ENCODE measurements around the gene RALGAPA1. TPM values are rescaled to one million over a fixed set of nuclear protein-coding genes. Genes with fewer than 3 reads are reported as not detected.

RALGAPA1 gene
- total and polyA plus RNA-seq, 9 of the 15 experiments (the other 6 are each of a cell fraction or from before 2014, with no cell fraction given): 2.5 to 16.3 (median 6.2) TPM

- TF ChIP-seq AFF4 (CRISPR knock-in tag; IDR thresholded peaks at IDR 0.05): no peak
- TF ChIP-seq TCF15 (CRISPR knock-in tag; IDR thresholded peaks at IDR 0.05): no peak
- TF ChIP-seq HBP1 (CRISPR knock-in tag; IDR thresholded peaks at IDR 0.05): no peak
- no peak for TF ChIP-seq FOXP1 (CRISPR knock-in tag; IDR thresholded peaks at IDR 0.05)
These were observed 40.0 kb upstream of the RALGAPA1 start (continued) for GRCh38 chr14:35849122-35849521.

GRCh38 chr14:35847636-35848035 is 38.5 kb upstream of the RALGAPA1 start:
- TF ChIP-seq ZNF57 (CRISPR knock-in tag; IDR thresholded peaks at IDR 0.05): no peak
- no peak for TF ChIP-seq CBX8 (IDR thresholded peaks at IDR 0.05; ENCODE audit: borderline replicate concordance, extremely low read depth, low read depth, low read length, poor library complexity, severe bottlenecking)
- no peak for TF ChIP-seq CHD4 (IDR thresholded peaks at IDR 0.05; ENCODE audit: insufficient read depth, insufficient replicate concordance, low read depth, low read length, poor library complexity, severe bottlenecking)
- TF ChIP-seq E2F8 (IDR thresholded peaks at IDR 0.05; ENCODE audit: low read depth, partially characterized antibody): no peak
- no peak for TF ChIP-seq TBL1XR1 (IDR thresholded peaks at IDR 0.05; ENCODE audit: low read length in 2 of 2)
- no peak for TF ChIP-seq WHSC1 (IDR thresholded peaks at IDR 0.05; ENCODE audit: low read length)
- Histone ChIP-seq H3K4me1 (replicated peaks in 1 of 2; ENCODE audit: control insufficient read depth in 2 of 2, insufficient read depth in 2 of 2, low read length in 2 of 2) (peaks cover 0 to 2% of the 10 kb centered on the region in 2 experiments; a peak in 1 of 5 replicates), H3K9me3 (replicated peaks; ENCODE audit: control insufficient read depth, insufficient read depth, low read depth, low read length) (no peaks in the 10 kb centered on the region), H3K79me2 (ENCODE audit: control insufficient read depth, insufficient read depth, low read length) (no peaks in the 10 kb centered on the region), H3K9me1 (ENCODE audit: control insufficient read depth, insufficient read depth, low read length) (no peaks in the 10 kb centered on the region), H3K27me3 (ENCODE audit: control insufficient read depth in 2 of 2, insufficient read depth in 2 of 2, low read length in 2 of 2) (no peaks in the 10 kb centered on the region), H3K36me3 (ENCODE audit: control insufficient read depth, insufficient read depth, low read length) (no peaks in the 10 kb centered on the region), H3K4me2 (ENCODE audit: insufficient read depth, low read length) (no peak overlapping the region), H2AFZ (ENCODE audit: low read depth, low read length) (no peak overlapping the region), H3K9ac (ENCODE audit: insufficient read depth in 1 of 2, low read depth in 2 of 2, low read length in 2 of 2) (no peak overlapping the region), H3K4me3 (no peak overlapping the region), H4K20me1 (replicated peaks; ENCODE audit: control insufficient read depth, insufficient read depth, low read length) (no peaks in the 10 kb centered on the region), H3K27ac (ENCODE audit: extremely low read depth, low read depth, low read length) (no peak overlapping the region)
- ChIA-PET CTCF (ENCODE audit: low intra/inter-chr PET ratio) (no interaction called here), POLR2A (interaction anchor here (0.9 to 1.6 kb wide), 2 partner anchors 13 to 21 kb away, joined by 3 to 4 read pairs; partner anchors contain the start of gene BRMS1L)
- WGBS (ENCODE audit: insufficient coverage, low coverage, missing lambda C conversion rate): 44% methylated on average over 2 of the region's 2 CpGs
- DNase-seq (ENCODE audit: extremely low read depth in 1 of 4, low spot score in 3 of 4) (no peak), FAIRE-seq (no peak), ATAC-seq (no peak)
- intact Hi-C loops (cut with micrococcal nuclease): no loop called here
- in situ Hi-C loops (cut with MboI): loop anchor here (25.0 kb wide), 1 partner anchor 1315 kb away; the partner anchor contains the start of gene SLC25A21
- BruUV-seq (replicated peaks): no TSS peak

Measured in K562 (cell line).